NCI-H748 (cell line): ENCODE measurements around the gene TNFRSF1B.

Experiments
- DNase-seq: peaks from one replicate; lab custom pipeline; 2025; ENCODE audit not compliant: unreplicated experiment; lab: John Stamatoyannopoulos, UW

Gene TNFRSF1B

DNA sequence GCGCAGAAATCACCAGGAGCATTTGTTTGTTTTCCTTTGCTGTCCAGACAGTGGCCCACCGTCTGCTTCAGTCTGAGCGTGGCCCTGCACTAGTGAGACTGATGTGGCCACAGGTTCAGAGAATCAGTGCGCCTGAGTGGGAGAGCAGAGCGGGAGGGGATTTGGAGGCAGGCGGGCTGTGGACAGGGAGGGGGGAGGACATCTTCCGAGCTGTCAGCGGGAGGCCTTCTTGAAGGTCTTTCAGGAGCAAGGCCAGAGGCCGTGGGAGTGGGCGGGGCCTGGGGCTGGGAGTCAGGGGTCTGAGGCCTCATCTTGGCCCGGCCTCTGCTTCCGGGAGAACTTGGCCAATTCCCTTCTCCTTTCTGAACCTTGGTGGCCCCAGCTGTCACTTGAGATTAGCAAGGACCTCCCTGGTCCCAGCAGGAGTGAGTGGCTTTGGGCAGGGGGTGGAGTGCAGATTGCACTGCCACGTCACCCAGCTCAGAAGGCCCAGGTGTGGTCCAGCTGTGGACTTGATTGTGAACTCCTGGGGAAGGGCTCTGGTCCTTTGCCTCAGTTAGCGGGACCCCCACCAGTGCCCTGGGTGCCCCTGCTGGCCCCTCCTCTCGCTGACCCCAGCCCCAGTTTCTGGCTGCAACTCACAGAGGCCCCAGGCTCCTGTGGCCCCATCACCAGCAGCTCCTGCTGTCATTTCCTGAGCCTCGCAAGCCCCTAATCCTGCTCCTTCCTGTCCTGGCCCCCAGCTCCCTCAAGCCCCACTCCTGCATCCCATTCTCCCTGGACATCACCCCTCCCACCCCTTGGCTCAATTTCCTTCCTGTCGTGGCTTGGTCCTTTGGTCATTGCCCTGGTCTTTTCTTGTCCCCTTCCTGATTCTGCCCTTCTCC is 8.4 kb downstream of the TNFRSF1B start:
- no peak for DNase-seq

- DNase-seq, result no peak
Observed at GRCh38 chr1:12176298-12177118, 9.7 kb downstream of the TNFRSF1B start.

- DNase-seq, result no peak
Observed at GRCh38 chr1:12177156-12177998, 10.6 kb downstream of the TNFRSF1B start.

DNA sequence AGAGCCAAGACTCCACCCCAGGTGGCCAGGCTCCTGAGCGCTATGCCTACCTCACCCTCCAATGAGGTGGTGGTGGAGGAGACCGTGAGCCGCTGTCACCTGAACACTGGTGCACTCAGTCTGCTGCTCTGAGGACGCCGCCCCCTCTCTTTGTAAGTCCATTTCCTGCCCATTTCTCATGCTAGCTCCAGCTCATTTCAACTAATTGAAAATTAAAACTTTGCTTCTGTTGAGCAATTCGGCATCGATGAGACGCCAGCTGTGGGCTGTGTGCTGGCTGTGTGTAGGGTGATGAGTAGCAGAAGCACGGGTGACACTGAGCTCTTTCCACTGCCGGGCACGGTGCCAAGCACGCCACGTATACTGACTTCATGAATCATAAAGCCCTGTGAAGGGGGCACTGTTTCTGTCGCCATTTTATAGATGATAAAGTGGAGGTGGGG is 11.2 kb downstream of the TNFRSF1B start:
- DNase-seq, result peak; percentile 35

DNA sequence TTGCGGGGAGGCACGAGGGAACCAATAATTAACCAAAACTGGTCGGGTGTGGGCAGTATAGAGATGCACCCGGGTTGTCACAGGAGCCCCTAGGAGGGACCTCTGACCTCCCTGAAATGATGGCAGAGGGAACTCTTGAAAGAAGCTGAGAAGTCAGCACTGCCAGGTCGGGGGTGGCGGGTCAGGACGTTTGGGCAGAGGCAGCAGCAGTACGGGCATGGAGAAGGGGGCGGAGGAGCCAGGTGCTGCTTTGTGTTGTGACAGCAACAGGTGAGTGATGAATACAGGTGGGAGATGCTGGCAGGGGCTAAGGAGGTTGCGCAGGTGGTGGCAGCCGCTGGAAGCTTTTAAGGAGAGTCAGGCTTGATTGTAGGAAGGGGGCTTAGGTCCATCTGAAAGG is 11.7 kb downstream of the TNFRSF1B start:
- DNase-seq, result peak; percentile 60

GRCh38 chr1:12179111-12179519 is 12.3 kb downstream of the TNFRSF1B start:
- no peak for DNase-seq

GRCh38 chr1:12179676-12180075 is 12.9 kb downstream of the TNFRSF1B start:
- no peak for DNase-seq

- DNase-seq, result no peak
Observed at GRCh38 chr1:12180315-12180714, 13.5 kb downstream of the TNFRSF1B start.

GRCh38 chr1:12180903-12181302 is 14.1 kb downstream of the TNFRSF1B start:
- no peak for DNase-seq

- no peak for DNase-seq
Observed at GRCh38 chr1:12181568-12181967, 14.8 kb downstream of the TNFRSF1B start.

DNA sequence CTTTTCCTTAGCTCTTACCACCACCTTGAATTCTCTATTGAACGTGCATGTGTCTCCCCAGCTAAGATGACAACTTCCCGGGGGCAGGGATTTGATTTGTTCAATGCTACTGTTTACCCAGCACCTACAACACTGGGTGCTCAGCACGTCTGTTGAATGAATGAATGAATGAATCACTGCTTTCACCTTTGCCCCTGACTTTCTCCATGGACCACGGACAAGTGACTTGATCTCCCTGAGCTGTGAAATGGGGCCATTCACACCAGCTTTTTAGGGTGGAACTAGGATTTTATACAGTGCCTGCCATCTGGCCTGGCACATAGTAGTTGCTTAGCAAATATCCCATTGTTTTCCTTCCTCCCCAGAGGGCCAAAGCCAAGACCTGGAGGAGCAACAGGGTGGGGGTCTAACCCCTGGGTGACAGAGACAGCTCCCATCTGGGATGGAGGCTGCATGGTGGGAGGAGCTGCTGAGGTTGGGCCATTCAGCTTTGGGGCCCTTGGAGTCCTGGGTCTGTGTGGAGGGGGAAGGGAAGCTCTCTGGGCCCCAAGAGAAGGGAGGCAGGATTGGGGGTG is 15.7 kb downstream of the TNFRSF1B start:
- no peak for DNase-seq

- DNase-seq, result peak; percentile 2
Observed at GRCh38 chr1:12183095-12183794, 16.5 kb downstream of the TNFRSF1B start.

- no peak for DNase-seq
Observed at GRCh38 chr1:12184008-12184681, 17.4 kb downstream of the TNFRSF1B start.

- DNase-seq, result no peak
Observed at GRCh38 chr1:12185036-12185917, 18.5 kb downstream of the TNFRSF1B start.

DNA sequence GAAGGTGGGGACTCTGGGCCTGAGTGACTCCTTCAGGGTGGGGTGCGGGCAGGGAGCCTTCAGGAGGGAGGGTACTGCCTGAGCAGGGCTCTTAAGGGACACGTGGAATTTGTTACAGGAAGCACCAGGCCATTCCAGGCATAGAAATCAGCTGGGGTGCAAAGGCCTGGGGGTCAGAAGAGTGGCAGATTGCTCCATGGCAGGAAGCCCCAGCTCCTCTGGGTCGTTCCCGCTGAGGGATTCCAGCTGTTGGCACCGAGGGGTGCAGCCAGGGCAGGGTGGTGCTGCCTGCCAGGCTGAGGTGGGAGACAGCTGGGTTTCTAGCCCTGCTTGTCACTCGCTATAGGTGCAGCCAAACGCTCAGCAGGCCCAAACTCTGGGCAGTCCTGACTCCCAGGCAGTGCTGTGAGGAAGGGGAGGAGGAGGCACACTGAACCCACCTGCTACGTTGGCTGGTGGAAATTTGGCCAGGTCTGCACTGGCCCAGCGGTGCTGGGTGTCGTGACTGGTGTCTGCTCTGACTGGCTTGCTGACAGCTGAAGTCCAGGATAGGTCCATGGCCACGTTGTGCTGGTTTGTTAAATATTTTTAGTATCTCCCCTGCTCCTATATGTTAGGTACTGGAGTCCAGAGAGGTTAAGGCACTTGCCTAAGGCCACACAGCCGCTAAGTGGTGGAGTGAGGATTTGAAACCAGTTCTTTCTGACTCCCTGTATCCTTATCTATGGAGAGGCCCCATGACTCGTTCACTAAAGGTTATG is 19.3 kb downstream of the TNFRSF1B start:
- no peak for DNase-seq

- no peak for DNase-seq
Observed at GRCh38 chr1:12186679-12186985, 19.8 kb downstream of the TNFRSF1B start.

DNA sequence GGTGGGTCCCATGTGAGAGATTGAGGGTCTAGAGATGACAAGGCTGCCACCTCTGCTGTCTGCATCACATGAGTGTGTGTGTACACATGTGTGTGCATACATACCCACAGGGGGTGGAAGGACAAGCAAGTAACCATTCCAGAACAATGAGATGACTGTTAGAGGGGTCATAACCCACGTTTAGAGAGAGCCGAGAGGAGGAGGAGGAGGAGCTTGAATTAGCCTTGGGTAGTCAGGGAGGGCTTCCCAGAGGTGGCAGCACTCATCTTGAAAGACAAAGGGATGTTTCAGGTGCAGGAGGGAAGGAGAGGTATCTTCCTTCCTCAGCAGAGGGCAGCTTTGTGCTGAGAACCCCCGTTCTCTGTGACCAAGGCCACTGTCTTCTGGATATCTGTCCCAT is 21.3 kb downstream of the TNFRSF1B start:
- no peak for DNase-seq
